Measurements from ENCODE around the gene VENTX.

GRCh38 chr10:133206356-133207040 is 31.2 kb upstream of the VENTX start:
- TF ChIP-seq, protein P1, sequence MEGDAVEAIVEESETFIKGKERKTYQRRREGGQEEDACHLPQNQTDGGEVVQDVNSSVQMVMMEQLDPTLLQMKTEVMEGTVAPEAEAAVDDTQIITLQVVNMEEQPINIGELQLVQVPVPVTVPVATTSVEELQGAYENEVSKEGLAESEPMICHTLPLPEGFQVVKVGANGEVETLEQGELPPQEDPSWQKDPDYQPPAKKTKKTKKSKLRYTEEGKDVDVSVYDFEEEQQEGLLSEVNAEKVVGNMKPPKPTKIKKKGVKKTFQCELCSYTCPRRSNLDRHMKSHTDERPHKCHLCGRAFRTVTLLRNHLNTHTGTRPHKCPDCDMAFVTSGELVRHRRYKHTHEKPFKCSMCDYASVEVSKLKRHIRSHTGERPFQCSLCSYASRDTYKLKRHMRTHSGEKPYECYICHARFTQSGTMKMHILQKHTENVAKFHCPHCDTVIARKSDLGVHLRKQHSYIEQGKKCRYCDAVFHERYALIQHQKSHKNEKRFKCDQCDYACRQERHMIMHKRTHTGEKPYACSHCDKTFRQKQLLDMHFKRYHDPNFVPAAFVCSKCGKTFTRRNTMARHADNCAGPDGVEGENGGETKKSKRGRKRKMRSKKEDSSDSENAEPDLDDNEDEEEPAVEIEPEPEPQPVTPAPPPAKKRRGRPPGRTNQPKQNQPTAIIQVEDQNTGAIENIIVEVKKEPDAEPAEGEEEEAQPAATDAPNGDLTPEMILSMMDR (conservative IDR thresholded peaks at IDR 0.05) = no peak
- no peak for TF ChIP-seq ZFX (IDR thresholded peaks at IDR 0.05)

Measured in C4-2B (cell line).